BJ (cell line): ENCODE data around the gene SPEM3. TPM values are rescaled to one million over a fixed set of nuclear protein-coding genes. Genes with fewer than 3 reads are reported as not detected.

ENCODE experiments used
- CTCF ChIA-PET: fragments of 350-600 bp; formaldehyde crosslinking; extraction: SDS; loops from one replicate; lab custom pipeline; 2021; ENCODE audit warnings: antibody characterized with exemption, inconsistent platforms; lab: Yijun Ruan, JAX
- POLR2A ChIA-PET: fragments of 300-600 bp; sonication (Branson Sonifier 250); formaldehyde crosslinking; extraction: SDS; loops from one replicate; lab custom pipeline; 2021; ENCODE audit warnings: antibody characterized with exemption; lab: Charles Lee
- DNase-seq: peaks from one replicate; pipeline ENCODE4 v3.0.0-alpha.2; 2011; ENCODE audit warnings: low read depth
- H3K27me3 ChIP-seq: 2 replicates; pipeline ENCODE4 v1.6.0; 2011; ENCODE audit warnings: low read length; ENCODE audit not compliant: control insufficient read depth, insufficient read depth
- H3K36me3 ChIP-seq: 2 replicates; pipeline ENCODE4 v1.5.1; 2011; ENCODE audit warnings: low read length; ENCODE audit not compliant: control insufficient read depth, insufficient read depth
- H3K4me3 ChIP-seq: 2 replicates; pipeline ENCODE4 v1.5.1; 2011; ENCODE audit warnings: low read depth, mild to moderate bottlenecking, control low read depth, low read length
- polyA minus RNA-seq: library from RNA; depleted of rRNA, polyadenylated mRNA; stranded (reverse); fragments of >200 nt; gene quantifications from 2 replicates; pipeline ENCODE4 v1.2.3, GENCODE V29; 2011; rRNA and poly(A)+ RNA removed
- polyA plus RNA-seq: library from polyadenylated mRNA; depleted of rRNA; stranded (reverse); fragments of >200 nt; gene quantifications from 2 replicates; pipeline ENCODE4 v1.2.3, GENCODE V29; 2011; rRNA removed
- TF ChIP-seq, protein P1 (sequence below): IDR thresholded peaks from 2 replicates; pipeline ENCODE4 v1.5.1; 2011; ENCODE audit warnings: low read depth, mild to moderate bottlenecking, control low read depth, inconsistent platforms, low read length, moderate library complexity; ENCODE audit not compliant: insufficient read depth

Gene SPEM3
- polyA plus RNA-seq (not detected in 2 replicates), polyA minus RNA-seq (not detected in 2 replicates)

DNA sequence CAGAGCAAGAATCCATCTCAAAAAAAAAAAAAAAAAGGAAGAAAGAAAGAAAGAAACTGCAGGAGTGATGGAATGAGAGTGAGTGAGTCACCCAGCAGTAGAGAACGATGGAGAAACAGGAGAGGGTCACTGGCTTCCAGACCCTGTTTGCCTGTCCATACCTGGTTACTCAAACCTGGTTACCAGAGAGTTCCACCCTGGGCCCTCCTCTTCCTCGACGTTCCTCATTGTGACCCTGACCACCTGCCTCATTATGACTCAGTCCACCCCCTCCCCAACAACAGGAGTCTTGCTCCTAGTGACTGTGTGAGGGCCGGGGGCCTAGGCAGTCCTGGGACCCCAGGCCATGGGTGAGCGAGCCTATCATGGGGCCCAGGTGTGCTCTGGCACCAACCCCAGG is at the start of gene SPEM3:
TSS of gene SPEM3 (plus strand) at position 301 of the 400 bp plus-strand sequence. CDS start at position 347, 46 bp downstream.
- ChIA-PET CTCF (no interaction called here), POLR2A (no interaction called here)
- H3K27me3 ChIP-seq, result no peaks in the 10 kb centered on the region
- TF ChIP-seq, protein P1, sequence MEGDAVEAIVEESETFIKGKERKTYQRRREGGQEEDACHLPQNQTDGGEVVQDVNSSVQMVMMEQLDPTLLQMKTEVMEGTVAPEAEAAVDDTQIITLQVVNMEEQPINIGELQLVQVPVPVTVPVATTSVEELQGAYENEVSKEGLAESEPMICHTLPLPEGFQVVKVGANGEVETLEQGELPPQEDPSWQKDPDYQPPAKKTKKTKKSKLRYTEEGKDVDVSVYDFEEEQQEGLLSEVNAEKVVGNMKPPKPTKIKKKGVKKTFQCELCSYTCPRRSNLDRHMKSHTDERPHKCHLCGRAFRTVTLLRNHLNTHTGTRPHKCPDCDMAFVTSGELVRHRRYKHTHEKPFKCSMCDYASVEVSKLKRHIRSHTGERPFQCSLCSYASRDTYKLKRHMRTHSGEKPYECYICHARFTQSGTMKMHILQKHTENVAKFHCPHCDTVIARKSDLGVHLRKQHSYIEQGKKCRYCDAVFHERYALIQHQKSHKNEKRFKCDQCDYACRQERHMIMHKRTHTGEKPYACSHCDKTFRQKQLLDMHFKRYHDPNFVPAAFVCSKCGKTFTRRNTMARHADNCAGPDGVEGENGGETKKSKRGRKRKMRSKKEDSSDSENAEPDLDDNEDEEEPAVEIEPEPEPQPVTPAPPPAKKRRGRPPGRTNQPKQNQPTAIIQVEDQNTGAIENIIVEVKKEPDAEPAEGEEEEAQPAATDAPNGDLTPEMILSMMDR, result no peak
- H3K4me3 ChIP-seq, result no peak within 1 kb of the TSS
- DNase-seq, result no peak
- no peaks in the 10 kb centered on the region for H3K36me3 ChIP-seq

DNA sequence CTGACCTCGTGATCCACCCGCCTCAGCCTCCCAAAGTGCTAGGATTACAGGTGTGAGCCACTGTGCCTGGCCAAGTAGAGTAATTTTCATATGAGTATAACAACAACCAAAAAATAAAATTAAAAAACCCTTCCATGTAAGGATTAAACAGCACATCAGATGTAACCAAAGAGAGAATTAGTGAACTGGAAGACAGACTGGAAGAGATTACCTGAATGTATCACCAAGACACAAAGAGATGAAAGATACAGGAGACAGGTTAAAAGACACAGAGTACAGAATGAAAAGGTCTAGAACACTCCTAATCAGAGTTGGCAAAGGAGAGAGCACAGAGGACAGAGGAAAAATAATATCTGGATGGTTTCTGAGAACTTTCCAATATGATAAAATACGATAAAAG is 49.5 kb upstream of the SPEM3 start:
- Histone ChIP-seq H3K36me3 (no peaks in the 10 kb centered on the region), H3K27me3 (peaks cover 8% of the 10 kb centered on the region), H3K4me3 (no peak overlapping the region)
- TF ChIP-seq, protein P1, result no peak
- CTCF ChIA-PET, result interaction anchor here (2.3 kb wide), 1 partner anchor 23 kb away, joined by 13 read pairs; no protein-coding TSS in a partner anchor
- POLR2A ChIA-PET, result no interaction called here
- no peak for DNase-seq

DNA sequence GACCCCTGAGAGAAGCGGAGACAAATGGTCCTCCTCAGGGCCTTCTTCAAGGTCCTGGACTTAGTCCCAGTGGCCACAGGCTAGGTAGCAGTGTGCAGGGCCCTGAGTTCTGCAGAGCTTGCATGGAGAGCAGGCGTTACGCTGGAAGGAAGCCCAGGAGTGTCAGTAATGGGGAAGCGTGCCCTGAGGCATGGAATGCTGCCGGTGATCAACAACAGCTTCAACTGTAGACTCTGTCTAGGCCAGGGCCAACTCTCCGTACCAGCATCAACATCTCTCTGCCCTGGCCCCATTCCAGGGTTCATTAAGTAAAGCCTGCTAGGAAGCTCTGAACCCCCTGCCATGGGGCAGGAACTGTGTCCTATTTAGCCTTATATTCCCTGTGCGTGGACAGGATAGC is 48.3 kb upstream of the SPEM3 start:
- TF ChIP-seq, protein P1, result no peak
- ChIA-PET POLR2A (no interaction called here), CTCF (interaction anchor here (0.7 to 2.3 kb wide), 4 partner anchors 24 to 180 kb away, joined by 3 to 13 read pairs (median 3); no protein-coding TSS in a partner anchor)
- H3K27me3 ChIP-seq, result peaks cover 8% of the 10 kb centered on the region
- peak; percentile 39 for DNase-seq
- no peaks in the 10 kb centered on the region for H3K36me3 ChIP-seq
- H3K4me3 ChIP-seq, result peak overlapping the region; percentile 41

DNA sequence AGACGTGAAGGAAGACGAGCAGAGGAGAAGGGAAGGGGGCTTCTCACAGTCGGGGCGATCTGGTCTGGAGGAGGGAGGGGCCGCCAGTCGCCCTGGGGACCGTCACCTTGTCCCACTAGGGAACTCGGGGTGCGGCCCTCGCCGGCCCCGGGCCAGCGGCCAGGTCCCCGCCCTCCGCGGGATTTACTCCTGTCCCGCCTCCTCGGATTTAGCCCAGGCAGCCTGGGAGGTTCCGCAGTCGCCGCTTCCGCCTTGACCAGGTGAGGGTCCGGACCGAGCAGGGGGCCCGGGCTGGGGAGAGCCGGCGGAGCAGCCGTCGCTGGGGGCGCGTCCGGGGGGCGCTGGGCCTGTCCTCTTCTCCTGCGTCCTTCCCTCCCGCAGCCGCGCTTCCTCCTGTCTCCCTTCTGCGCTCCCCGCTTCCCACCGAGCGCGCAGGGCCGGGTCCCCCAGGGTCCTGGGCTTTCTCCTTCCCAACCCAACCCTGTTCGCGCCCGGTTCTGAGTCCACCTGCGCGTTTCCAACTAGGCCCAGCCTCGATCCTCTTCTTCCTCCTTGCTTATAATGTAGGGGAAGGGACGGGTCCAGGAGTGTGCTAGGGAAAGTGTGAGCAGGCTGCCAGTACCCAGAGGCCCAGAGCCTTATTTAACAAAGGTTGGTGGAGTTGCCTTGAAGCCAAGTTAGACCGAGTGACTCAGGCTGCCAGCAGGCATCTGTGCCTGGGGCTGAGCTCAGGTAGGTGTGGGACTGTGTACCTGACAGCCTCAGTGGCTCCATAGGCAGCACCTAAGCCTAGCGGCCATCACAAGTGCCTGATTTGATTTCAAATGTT is 47.6 kb upstream of the SPEM3 start, which contains the start of gene TNK1:
TSS of gene TNK1 (plus strand) at position 235 of the 829 bp plus-strand sequence. CDS start 1,838 bp downstream, outside the sequence.
- TF ChIP-seq, protein P1, result no peak
- no peak for DNase-seq
- POLR2A ChIA-PET, result no interaction called here
- peak within 1 kb of the TSS; percentile 41 for H3K4me3 ChIP-seq
- CTCF ChIA-PET, result interaction anchor here (0.7 to 2.3 kb wide), 3 partner anchors 25 to 179 kb away, joined by 3 to 13 read pairs (median 3); no protein-coding TSS in a partner anchor
- H3K36me3 ChIP-seq, result no peaks in the 10 kb centered on the region
- H3K27me3 ChIP-seq, result peaks cover 8% of the 10 kb centered on the region

DNA sequence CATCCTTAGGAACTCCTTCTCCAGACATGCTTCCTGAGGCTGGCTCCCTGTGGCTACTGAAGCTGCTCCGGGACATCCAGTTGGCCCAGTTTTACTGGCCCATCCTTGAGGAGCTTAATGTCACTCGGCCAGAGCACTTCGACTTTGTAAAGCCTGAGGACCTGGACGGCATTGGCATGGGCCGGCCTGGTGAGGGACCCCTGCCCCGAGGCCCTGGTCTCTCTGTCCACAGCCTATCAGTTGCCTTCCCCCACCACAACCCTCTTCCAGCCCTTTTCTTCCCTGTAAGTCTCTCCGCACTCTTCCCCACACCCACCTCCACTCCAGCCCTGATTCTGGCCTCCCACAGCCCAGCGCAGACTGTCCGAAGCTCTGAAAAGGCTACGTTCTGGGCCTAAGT is 45.8 kb upstream of the SPEM3 start:
- CTCF ChIA-PET, result interaction anchor here (0.8 to 5.7 kb wide), 2 partner anchors 27 to 305 kb away, joined by 4 to 26 read pairs; partner anchors contain the start of genes TMEM95 and TP53
- no peak overlapping the region for H3K4me3 ChIP-seq
- peaks cover 2% of the 10 kb centered on the region; the same call in 1 of the 2 replicates for H3K36me3 ChIP-seq
- POLR2A ChIA-PET, result no interaction called here
- no peak for DNase-seq
- TF ChIP-seq, protein P1, result no peak
- H3K27me3 ChIP-seq, result peaks cover 8% of the 10 kb centered on the region
